Measurements from ENCODE around the gene RASGRF2. TPM values are rescaled to one million over a fixed set of nuclear protein-coding genes. Genes with fewer than 3 reads are reported as not detected.
A peak's percentile ranks its signal among the peaks of the same experiment; 100 is the strongest.
"Not testable (repeated sequence)": the region's sequence is repeated elsewhere in the genome, so short reads cannot be mapped to it uniquely, and the experiment has no call there.

The RASGRF2 gene
- total and polyA plus RNA-seq, 11 donors: 3.6 to 16.6 (median 6.3) TPM

- H3K36me3 ChIP-seq: peaks cover 0 to 100% (median 65%) of the 10 kb centered on the region in 9 donors
- H3K27me3 ChIP-seq: no peaks in the 10 kb centered on the region
- no peak for TF ChIP-seq CTCF (IDR thresholded peaks at IDR 0.05)
Measured at GRCh38 chr5:81265101-81265500, 304.9 kb downstream of the RASGRF2 start.

GRCh38 chr5:81268521-81269196, 308.5 kb downstream of the RASGRF2 start:
- no peak for DNase-seq
- Histone ChIP-seq H3K36me3 (peaks cover 0 to 82% (median 49%) of the 10 kb centered on the region in 9 donors), H3K27ac (no peak overlapping the region), H3K27me3 (no peaks in the 10 kb centered on the region), H3K9me3 (peaks cover 0 to 36% (median 19%) of the 10 kb centered on the region in 12 donors), H3K4me3 (no peak overlapping the region), H3K4me1 (peaks cover 0 to 4% (median 0%) of the 10 kb centered on the region in 12 donors)
- intact Hi-C loops (cut with DNase I): no loop called here
- ATAC-seq: no peak
- WGBS, 4 donors: 78 to 81% (median 79%) methylated on average over 3 of the region's 3 CpGs
- TF ChIP-seq POLR2A (IDR thresholded peaks at IDR 0.05): no peak
- no peak for TF ChIP-seq CTCF (IDR thresholded peaks at IDR 0.05)

More at GRCh38 chr5:81265101-81265500, 304.9 kb downstream of the RASGRF2 start:
- intact Hi-C loops (cut with DNase I): no loop called here
- DNase-seq: no peak
- Histone ChIP-seq H3K27ac (no peak overlapping the region), H3K4me1 (peaks cover 0 to 4% (median 0%) of the 10 kb centered on the region in 12 donors), H3K9me3 (peaks cover 0 to 29% (median 4%) of the 10 kb centered on the region in 12 donors), H3K4me3 (no peak overlapping the region)
- no peak for ATAC-seq

GRCh38 chr5:81269751-81270393, 309.7 kb downstream of the RASGRF2 start:
- TF ChIP-seq CTCF (IDR thresholded peaks at IDR 0.05) (no peak), POLR2A (IDR thresholded peaks at IDR 0.05) (no peak)
- no peak overlapping the region for H3K4me3 ChIP-seq
- peaks cover 0 to 46% (median 23%) of the 10 kb centered on the region in 12 donors for H3K9me3 ChIP-seq
- intact Hi-C loops (cut with DNase I): no loop called here
- H3K4me1 ChIP-seq: peaks cover 0 to 4% (median 0%) of the 10 kb centered on the region in 12 donors
- H3K27me3 ChIP-seq: no peaks in the 10 kb centered on the region
- H3K27ac ChIP-seq: no peak overlapping the region
- 93 to 97% (median 95%) methylated on average over 8 of the region's 8 CpGs for WGBS, 4 donors
- ATAC-seq: peak in 3 of 4 donors; percentile 15 to 48 (median 34)
- peaks cover 0 to 70% (median 39%) of the 10 kb centered on the region in 9 donors for H3K36me3 ChIP-seq
- DNase-seq: no peak

GRCh38 chr5:81270394-81271027, 310.3 kb downstream of the RASGRF2 start:
- ATAC-seq: peak in 3 of 4 donors; percentile 9 to 39 (median 10)
- WGBS, 4 donors: 96 to 100% (median 98%) methylated on average over 2 of the region's 2 CpGs
- H3K4me1 ChIP-seq; intact Hi-C loops (cut with DNase I); H3K27me3 ChIP-seq; DNase-seq; H3K27ac ChIP-seq; H3K4me3 ChIP-seq: not testable (repeated sequence)
- peaks cover 0 to 63% (median 32%) of the 10 kb centered on the region in 9 donors for H3K36me3 ChIP-seq
- H3K9me3 ChIP-seq: peaks cover 0 to 52% (median 29%) of the 10 kb centered on the region in 12 donors
